AG04449 (cell line): ENCODE data around the gene CCDC80.

Experiments used
- CTCF ChIA-PET: fragments of 350-600 bp; formaldehyde crosslinking; extraction: SDS; loops from one replicate; lab custom pipeline; 2021; ENCODE audit warnings: antibody characterized with exemption; lab: Yijun Ruan, JAX
- POLR2A ChIA-PET: fragments of 400-600, 350-600 bp; formaldehyde crosslinking; extraction: SDS; loops from one replicate; lab custom pipeline; 2020; ENCODE audit warnings: antibody characterized with exemption, inconsistent platforms; lab: Yijun Ruan, JAX
- DNase-seq: peaks from one replicate; pipeline ENCODE4 v3.0.0-alpha.2; 2010; ENCODE audit warnings: low read depth, low spot score
- H3K4me3 ChIP-seq: 2 replicates; pipeline ENCODE4 v1.5.1; 2011; ENCODE audit warnings: low read depth, mild to moderate bottlenecking, control low read depth, low read length
- CTCF ChIP-seq: IDR thresholded peaks from one replicate; pipeline ENCODE4 v1.5.1; 2011; ENCODE audit warnings: mild to moderate bottlenecking, moderate library complexity, low read length, control low read depth, inconsistent platforms; ENCODE audit not compliant: insufficient read depth; ENCODE audit errors: missing control alignments

CCDC80 gene

GRCh38 chr3:112561734-112562529, 79.0 kb downstream of the CCDC80 start, which contains the start of the genes ATG3 and SLC35A5:
TSS of gene ATG3 (minus strand) at chr3:112561962. CDS start at chr3:112561528, 434 bp downstream.
TSS of gene SLC35A5 (plus strand) at chr3:112562045. CDS start at chr3:112563404, 1,359 bp downstream.
- H3K4me3 ChIP-seq, result peak within 1 kb of the TSS; percentile 91
- CTCF ChIA-PET, result interaction anchor here (0.6 to 1.4 kb wide), 4 partner anchors 17 to 252 kb away, joined by 3 to 4 read pairs (median 4); no protein-coding TSS in a partner anchor
- DNase-seq, result peak; percentile 94
- POLR2A ChIA-PET, result interaction anchor here (0.7 to 1.1 kb wide), 4 partner anchors 10 to 1134 kb away, joined by 3 to 4 read pairs (median 3); partner anchors contain the start of gene USF3
- TF ChIP-seq CTCF, result peak; percentile 6

GRCh38 chr3:112561484-112561733, 79.5 kb downstream of the CCDC80 start:
- DNase-seq, result no peak
- TF ChIP-seq CTCF, result no peak
- CTCF ChIA-PET, result interaction anchor here (0.6 to 2.2 kb wide), 6 partner anchors 13 to 174 kb away, joined by 3 to 6 read pairs (median 4); no protein-coding TSS in a partner anchor
- peak overlapping the region; percentile 91 for H3K4me3 ChIP-seq
- POLR2A ChIA-PET, result interaction anchor here (0.7 to 1.1 kb wide), 2 partner anchors 120 to 253 kb away, joined by 3 read pairs; no protein-coding TSS in a partner anchor

GRCh38 chr3:112560721-112561483, 80.0 kb downstream of the CCDC80 start:
- DNase-seq, result peak; percentile 45
- no peak for TF ChIP-seq CTCF
- ChIA-PET CTCF (interaction anchor here (0.5 to 2.2 kb wide), 5 partner anchors 13 to 1204 kb away, joined by 3 to 6 read pairs (median 3); no protein-coding TSS in a partner anchor), POLR2A (no interaction called here)
- peak overlapping the region; percentile 91 for H3K4me3 ChIP-seq

- H3K4me3 ChIP-seq, result peak overlapping the region; percentile 91
- ChIA-PET POLR2A (no interaction called here), CTCF (interaction anchor here (0.5 to 2.2 kb wide), 4 partner anchors 12 to 1204 kb away, joined by 3 to 6 read pairs (median 3); no protein-coding TSS in a partner anchor)
- TF ChIP-seq CTCF, result no peak
- no peak for DNase-seq
Observed at GRCh38 chr3:112560307-112560706, 80.6 kb downstream of the CCDC80 start.

- ChIA-PET CTCF (no interaction called here), POLR2A (no interaction called here)
- TF ChIP-seq CTCF, result no peak
- no peak for DNase-seq
- H3K4me3 ChIP-seq, result no peak overlapping the region
Observed at GRCh38 chr3:112557976-112558375, 83.0 kb downstream of the CCDC80 start.
